Measurements from ENCODE around the gene EAF2.

DNA sequence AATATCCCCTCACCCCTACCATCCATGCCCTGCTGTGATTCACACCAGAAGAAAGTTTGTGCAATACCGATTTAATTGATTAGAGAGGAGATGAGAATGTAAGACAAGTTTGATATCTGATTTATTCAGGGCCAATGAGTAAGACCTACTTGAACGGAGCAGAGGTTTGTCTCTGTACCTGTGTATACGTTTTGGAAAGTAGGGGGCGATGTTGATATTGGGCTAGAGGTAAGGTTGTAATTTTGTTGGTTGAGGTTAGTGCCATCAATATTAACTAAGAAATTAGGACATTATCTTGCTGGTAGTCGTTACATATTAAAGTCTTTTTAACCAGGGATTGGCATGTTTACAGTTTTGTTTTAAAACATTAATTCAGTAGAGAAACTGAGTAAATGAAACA, 20.5 kb downstream of the EAF2 start:
- TF ChIP-seq, protein P1, sequence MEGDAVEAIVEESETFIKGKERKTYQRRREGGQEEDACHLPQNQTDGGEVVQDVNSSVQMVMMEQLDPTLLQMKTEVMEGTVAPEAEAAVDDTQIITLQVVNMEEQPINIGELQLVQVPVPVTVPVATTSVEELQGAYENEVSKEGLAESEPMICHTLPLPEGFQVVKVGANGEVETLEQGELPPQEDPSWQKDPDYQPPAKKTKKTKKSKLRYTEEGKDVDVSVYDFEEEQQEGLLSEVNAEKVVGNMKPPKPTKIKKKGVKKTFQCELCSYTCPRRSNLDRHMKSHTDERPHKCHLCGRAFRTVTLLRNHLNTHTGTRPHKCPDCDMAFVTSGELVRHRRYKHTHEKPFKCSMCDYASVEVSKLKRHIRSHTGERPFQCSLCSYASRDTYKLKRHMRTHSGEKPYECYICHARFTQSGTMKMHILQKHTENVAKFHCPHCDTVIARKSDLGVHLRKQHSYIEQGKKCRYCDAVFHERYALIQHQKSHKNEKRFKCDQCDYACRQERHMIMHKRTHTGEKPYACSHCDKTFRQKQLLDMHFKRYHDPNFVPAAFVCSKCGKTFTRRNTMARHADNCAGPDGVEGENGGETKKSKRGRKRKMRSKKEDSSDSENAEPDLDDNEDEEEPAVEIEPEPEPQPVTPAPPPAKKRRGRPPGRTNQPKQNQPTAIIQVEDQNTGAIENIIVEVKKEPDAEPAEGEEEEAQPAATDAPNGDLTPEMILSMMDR (IDR thresholded peaks at IDR 0.05), result peak in 3 of 6 experiments; percentile 12 to 18 (median 13)
- no peak for TF ChIP-seq POLR2A (IDR thresholded peaks at IDR 0.05)

Data from Peyer's patch (tissue), 4 donors.